ENCODE results near the gene VAV2. TPM values are rescaled to one million over a fixed set of nuclear protein-coding genes. Genes with fewer than 3 reads are reported as not detected.

Gene VAV2
- total RNA-seq, 4 donors from 2014 or later = 4.7 to 42.2 (median 15.8) TPM

DNA sequence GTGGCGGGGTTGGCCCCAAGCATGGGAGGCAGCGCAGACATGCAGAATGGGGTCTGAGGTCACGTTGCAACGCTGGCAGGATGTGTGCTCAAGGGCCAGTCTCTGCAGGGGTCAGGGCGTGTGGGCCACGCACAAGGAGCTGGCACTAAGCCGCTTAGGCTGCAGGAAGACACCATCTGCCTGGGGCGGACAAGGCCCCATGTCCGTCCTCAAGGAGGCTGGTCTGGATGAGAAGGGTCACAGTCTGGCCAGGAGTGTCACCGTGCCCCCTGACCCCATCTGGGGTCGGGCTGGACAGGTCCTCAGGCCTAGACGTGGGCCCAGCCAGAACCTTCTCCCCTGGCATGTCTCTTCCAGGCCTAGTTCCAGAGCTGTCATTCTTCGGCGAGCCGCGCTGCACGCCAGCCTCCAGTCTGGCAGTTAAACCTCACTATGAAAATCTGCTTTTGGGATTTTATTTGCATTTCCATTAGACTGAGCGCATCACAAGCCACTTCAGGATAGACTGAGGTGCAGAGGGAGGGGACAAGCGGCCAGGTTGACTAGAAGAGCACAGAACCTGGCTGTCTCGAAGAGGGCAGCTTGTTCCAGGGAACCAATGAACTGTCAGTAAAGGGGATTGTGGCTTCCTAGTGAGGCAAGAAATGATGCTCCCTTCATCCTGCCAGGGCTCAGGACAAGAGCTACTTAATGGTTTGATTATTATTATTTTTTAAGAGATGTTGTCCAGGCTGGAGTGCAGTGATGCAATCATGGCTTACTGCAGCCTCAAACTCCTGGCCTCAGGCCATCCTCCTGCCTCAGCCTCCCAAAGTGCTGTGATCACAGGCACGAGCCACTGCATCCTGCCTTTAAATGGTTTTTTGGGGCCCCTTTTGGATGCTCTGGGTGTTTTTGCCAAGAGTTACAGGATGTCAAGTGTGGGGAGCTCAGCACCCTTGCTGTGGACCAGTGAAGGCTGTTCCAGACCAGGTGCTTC is 37.4 kb upstream of the VAV2 start:
- Histone ChIP-seq H3K36me3 (no peaks in the 10 kb centered on the region), H3K9me3 (no peaks in the 10 kb centered on the region), H3K4me1 (no peaks in the 10 kb centered on the region), H3K27ac (no peak overlapping the region), H3K4me3 (no peak overlapping the region), H3K27me3 (no peaks in the 10 kb centered on the region)
- no peak for DNase-seq
- intact Hi-C loops (cut with DNase I; ENCODE audit: low total_unique reads) = no loop called here
- TF ChIP-seq, protein P1, sequence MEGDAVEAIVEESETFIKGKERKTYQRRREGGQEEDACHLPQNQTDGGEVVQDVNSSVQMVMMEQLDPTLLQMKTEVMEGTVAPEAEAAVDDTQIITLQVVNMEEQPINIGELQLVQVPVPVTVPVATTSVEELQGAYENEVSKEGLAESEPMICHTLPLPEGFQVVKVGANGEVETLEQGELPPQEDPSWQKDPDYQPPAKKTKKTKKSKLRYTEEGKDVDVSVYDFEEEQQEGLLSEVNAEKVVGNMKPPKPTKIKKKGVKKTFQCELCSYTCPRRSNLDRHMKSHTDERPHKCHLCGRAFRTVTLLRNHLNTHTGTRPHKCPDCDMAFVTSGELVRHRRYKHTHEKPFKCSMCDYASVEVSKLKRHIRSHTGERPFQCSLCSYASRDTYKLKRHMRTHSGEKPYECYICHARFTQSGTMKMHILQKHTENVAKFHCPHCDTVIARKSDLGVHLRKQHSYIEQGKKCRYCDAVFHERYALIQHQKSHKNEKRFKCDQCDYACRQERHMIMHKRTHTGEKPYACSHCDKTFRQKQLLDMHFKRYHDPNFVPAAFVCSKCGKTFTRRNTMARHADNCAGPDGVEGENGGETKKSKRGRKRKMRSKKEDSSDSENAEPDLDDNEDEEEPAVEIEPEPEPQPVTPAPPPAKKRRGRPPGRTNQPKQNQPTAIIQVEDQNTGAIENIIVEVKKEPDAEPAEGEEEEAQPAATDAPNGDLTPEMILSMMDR (IDR thresholded peaks at IDR 0.05) = no peak
- no peak for TF ChIP-seq POLR2A (IDR thresholded peaks at IDR 0.05)

DNA sequence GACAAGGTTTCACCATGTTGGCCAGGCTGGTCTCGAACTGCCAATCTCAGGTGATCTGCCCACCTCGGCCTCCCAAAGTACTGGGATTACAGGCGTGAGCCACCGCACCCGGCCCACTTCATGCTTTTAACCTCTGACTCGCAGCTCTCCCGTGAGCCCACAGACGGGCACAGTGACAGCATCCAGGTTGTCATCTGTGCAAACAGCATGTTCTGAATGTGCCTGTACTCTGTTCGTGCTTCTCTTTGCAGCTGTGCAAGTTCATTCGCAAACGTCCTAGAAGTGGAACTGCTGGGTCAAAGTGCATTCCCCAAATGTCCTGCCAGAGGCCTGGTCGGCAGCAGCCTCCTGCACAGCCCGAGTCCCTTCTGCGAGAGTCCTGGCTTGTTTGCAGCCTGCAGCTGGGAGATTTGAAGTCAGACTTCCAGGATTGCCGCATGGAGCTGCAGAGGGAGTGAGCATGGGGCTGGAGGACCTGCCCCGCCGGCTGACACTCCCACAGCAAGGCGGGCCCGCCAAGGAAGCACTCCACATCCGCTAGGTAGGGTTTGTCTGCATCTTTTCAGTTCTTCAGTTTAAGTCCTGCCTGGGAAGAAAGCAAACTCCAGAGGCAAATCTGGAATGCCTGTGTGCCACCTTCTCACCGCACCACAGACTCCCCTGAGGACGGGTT is 36.6 kb upstream of the VAV2 start:
- no peaks in the 10 kb centered on the region for H3K36me3 ChIP-seq
- no peak for DNase-seq

DNA sequence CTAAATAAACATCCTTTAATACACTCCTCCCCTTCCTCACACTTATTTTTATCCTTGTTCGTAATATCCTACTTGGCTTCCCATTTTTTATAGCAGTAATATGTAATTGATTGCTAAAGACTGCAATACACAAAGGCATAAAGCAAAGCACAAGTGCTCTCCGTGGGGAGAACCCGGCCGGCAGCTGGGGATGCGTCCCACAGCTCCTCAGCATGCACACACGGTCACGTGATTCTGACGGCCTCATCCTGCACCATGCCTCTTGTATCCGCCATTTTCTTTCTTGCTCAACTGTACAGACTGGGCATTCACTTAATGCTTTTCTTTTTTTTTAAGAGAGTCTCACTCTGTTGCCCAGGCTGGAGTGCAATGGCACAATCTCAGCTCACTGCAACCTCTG is 36.0 kb upstream of the VAV2 start:
- intact Hi-C loops (cut with DNase I; ENCODE audit: low total_unique reads) = no loop called here
- H3K36me3 ChIP-seq = no peaks in the 10 kb centered on the region

More for the DNA sequence above, 36.6 kb upstream of the VAV2 start:
- intact Hi-C loops (cut with DNase I; ENCODE audit: low total_unique reads) = no loop called here
- Histone ChIP-seq H3K27ac (no peak overlapping the region), H3K4me3 (no peak overlapping the region), H3K9me3 (no peaks in the 10 kb centered on the region), H3K27me3 (no peaks in the 10 kb centered on the region), H3K4me1 (no peaks in the 10 kb centered on the region)
- TF ChIP-seq POLR2A (IDR thresholded peaks at IDR 0.05) = no peak
- TF ChIP-seq, protein P1 (IDR thresholded peaks at IDR 0.05) = no peak

DNA sequence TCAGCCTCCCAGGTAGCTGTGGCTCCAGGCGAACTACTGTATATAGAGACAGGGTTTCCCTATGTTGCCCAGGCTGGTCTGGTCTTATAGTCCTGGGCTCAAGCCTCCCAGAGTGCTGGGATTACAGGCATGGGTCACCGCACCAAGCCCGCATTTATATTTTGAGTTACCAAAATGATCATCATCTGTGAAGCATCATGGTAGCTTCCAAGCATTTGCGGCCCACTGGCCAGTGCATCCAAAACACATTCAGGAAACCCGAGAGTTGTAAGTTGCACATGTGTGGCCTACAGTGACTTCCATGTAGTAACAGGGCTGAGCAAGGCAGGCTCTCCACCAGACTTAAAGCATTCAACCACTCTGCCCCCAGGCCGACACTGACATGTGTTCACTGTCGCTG is 35.4 kb upstream of the VAV2 start:
- Histone ChIP-seq H3K27ac (no peak overlapping the region), H3K36me3 (no peaks in the 10 kb centered on the region), H3K4me3 (no peak overlapping the region), H3K4me1 (no peaks in the 10 kb centered on the region), H3K27me3 (no peaks in the 10 kb centered on the region), H3K9me3 (no peaks in the 10 kb centered on the region)
- intact Hi-C loops (cut with DNase I; ENCODE audit: low total_unique reads) = no loop called here
- no peak for DNase-seq
- TF ChIP-seq POLR2A (IDR thresholded peaks at IDR 0.05) = no peak
- TF ChIP-seq, protein P1 (IDR thresholded peaks at IDR 0.05) = no peak

More for the DNA sequence above, 36.0 kb upstream of the VAV2 start:
- no peak for DNase-seq
- H3K27me3 ChIP-seq = no peaks in the 10 kb centered on the region
- H3K4me1 ChIP-seq = no peaks in the 10 kb centered on the region
- TF ChIP-seq, protein P1 (IDR thresholded peaks at IDR 0.05) = no peak
- TF ChIP-seq POLR2A (IDR thresholded peaks at IDR 0.05) = no peak
- no peak overlapping the region for H3K27ac ChIP-seq
- H3K9me3 ChIP-seq = no peaks in the 10 kb centered on the region
- H3K4me3 ChIP-seq = no peak overlapping the region

DNA sequence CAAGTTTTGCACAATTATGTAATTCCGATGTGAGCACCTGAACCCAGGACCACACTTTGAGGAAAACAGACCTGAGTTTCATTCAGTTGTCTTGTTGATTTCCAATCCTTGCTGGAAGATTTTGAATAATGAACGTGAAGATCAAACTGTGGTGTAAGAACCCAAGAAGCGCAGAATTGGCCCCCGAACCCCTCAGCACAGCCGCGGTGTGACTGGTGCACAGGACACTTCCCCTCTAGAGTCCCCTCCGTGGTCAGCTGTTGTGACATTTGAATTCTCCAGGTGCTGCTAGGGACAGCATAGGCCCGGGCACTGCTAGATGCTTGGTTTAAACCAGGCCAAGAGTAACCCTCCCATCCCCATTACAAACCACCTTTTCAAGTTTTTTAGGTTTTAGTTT is 34.9 kb upstream of the VAV2 start:
- intact Hi-C loops (cut with DNase I; ENCODE audit: low total_unique reads) = no loop called here
- H3K9me3 ChIP-seq = no peaks in the 10 kb centered on the region
- H3K27ac ChIP-seq = no peak overlapping the region
- no peaks in the 10 kb centered on the region for H3K36me3 ChIP-seq
- TF ChIP-seq POLR2A (IDR thresholded peaks at IDR 0.05) = no peak
- TF ChIP-seq, protein P1 (IDR thresholded peaks at IDR 0.05) = no peak
- no peak overlapping the region for H3K4me3 ChIP-seq
- H3K4me1 ChIP-seq = no peaks in the 10 kb centered on the region
- no peaks in the 10 kb centered on the region for H3K27me3 ChIP-seq
- DNase-seq = no peak

All from uterus (tissue), 4 donors.